ENCODE results near the gene STARD3.

STARD3 gene

GRCh38 chr17:39600997-39601597 lies 35.8 kb upstream of the STARD3 start:
- H3K27me3 Mint-ChIP-seq, result peaks cover 81% of the 10 kb centered on the region
- H3K36me3 Mint-ChIP-seq (ENCODE audit: low read depth), result no peaks in the 10 kb centered on the region
- no peaks in the 10 kb centered on the region for H3K9me3 Mint-ChIP-seq
- peaks cover 31% of the 10 kb centered on the region for H3K4me1 Mint-ChIP-seq (ENCODE audit: low read depth)
- no peak overlapping the region for H3K27ac Mint-ChIP-seq
- H3K4me3 Mint-ChIP-seq, result no peak overlapping the region

- Mint-ChIP-seq H3K27me3 (peaks cover 73% of the 10 kb centered on the region), H3K4me3 (no peak overlapping the region), H3K27ac (no peak overlapping the region), H3K9me3 (no peaks in the 10 kb centered on the region), H3K36me3 (ENCODE audit: low read depth) (no peaks in the 10 kb centered on the region), H3K4me1 (ENCODE audit: low read depth) (peaks cover 29% of the 10 kb centered on the region)
These were observed 35.0 kb upstream of the STARD3 start for GRCh38 chr17:39601758-39602532.

- no peak overlapping the region for H3K27ac Mint-ChIP-seq
- H3K4me3 Mint-ChIP-seq, result no peak overlapping the region
- H3K27me3 Mint-ChIP-seq, result peaks cover 70% of the 10 kb centered on the region
- H3K9me3 Mint-ChIP-seq, result no peaks in the 10 kb centered on the region
- H3K36me3 Mint-ChIP-seq (ENCODE audit: low read depth), result no peaks in the 10 kb centered on the region
- H3K4me1 Mint-ChIP-seq (ENCODE audit: low read depth), result peaks cover 28% of the 10 kb centered on the region
These were observed 34.2 kb upstream of the STARD3 start for GRCh38 chr17:39602533-39603303.

GRCh38 chr17:39603304-39604016 lies 33.5 kb upstream of the STARD3 start:
- Mint-ChIP-seq H3K27me3 (peaks cover 66% of the 10 kb centered on the region), H3K4me1 (ENCODE audit: low read depth) (peaks cover 22% of the 10 kb centered on the region), H3K27ac (no peak overlapping the region), H3K9me3 (no peaks in the 10 kb centered on the region), H3K4me3 (peak overlapping the region; percentile 41), H3K36me3 (ENCODE audit: low read depth) (no peaks in the 10 kb centered on the region)

- Mint-ChIP-seq H3K27ac (no peak overlapping the region), H3K27me3 (peaks cover 68% of the 10 kb centered on the region), H3K4me1 (ENCODE audit: low read depth) (peaks cover 21% of the 10 kb centered on the region), H3K36me3 (ENCODE audit: low read depth) (no peaks in the 10 kb centered on the region), H3K4me3 (peak overlapping the region; percentile 54), H3K9me3 (no peaks in the 10 kb centered on the region)
These were observed 31.9 kb upstream of the STARD3 start for GRCh38 chr17:39604911-39605491.

- Mint-ChIP-seq H3K27me3 (peaks cover 60% of the 10 kb centered on the region), H3K4me1 (ENCODE audit: low read depth) (peaks cover 21% of the 10 kb centered on the region), H3K9me3 (no peaks in the 10 kb centered on the region), H3K36me3 (ENCODE audit: low read depth) (no peaks in the 10 kb centered on the region), H3K4me3 (peak overlapping the region; percentile 54), H3K27ac (no peak overlapping the region)
These were observed 31.2 kb upstream of the STARD3 start for GRCh38 chr17:39605492-39606433.

- Mint-ChIP-seq H3K27me3 (peaks cover 56% of the 10 kb centered on the region), H3K9me3 (no peaks in the 10 kb centered on the region), H3K4me3 (no peak overlapping the region), H3K4me1 (ENCODE audit: low read depth) (peaks cover 21% of the 10 kb centered on the region), H3K36me3 (ENCODE audit: low read depth) (no peaks in the 10 kb centered on the region), H3K27ac (no peak overlapping the region)
These were observed 30.4 kb upstream of the STARD3 start for GRCh38 chr17:39606434-39607056.

GRCh38 chr17:39607057-39607850 lies 29.7 kb upstream of the STARD3 start:
- Mint-ChIP-seq H3K36me3 (ENCODE audit: low read depth) (no peaks in the 10 kb centered on the region), H3K4me1 (ENCODE audit: low read depth) (peaks cover 21% of the 10 kb centered on the region), H3K27ac (no peak overlapping the region), H3K9me3 (no peaks in the 10 kb centered on the region), H3K27me3 (peaks cover 50% of the 10 kb centered on the region), H3K4me3 (no peak overlapping the region)

- Mint-ChIP-seq H3K9me3 (no peaks in the 10 kb centered on the region), H3K4me3 (no peak within 1 kb of the TSS), H3K4me1 (ENCODE audit: low read depth) (peaks cover 21% of the 10 kb centered on the region), H3K27ac (no peak within 1 kb of the TSS), H3K27me3 (peaks cover 46% of the 10 kb centered on the region), H3K36me3 (ENCODE audit: low read depth) (no peaks in the 10 kb centered on the region)
These were observed 29.2 kb upstream of the STARD3 start, which contains the start of gene NEUROD2 for GRCh38 chr17:39607851-39608130. NEUROD2 (minus strand) TSS chr17:39607920; CDS start chr17:39606599, 1,321 bp downstream.

GRCh38 chr17:39608142-39608981 lies 28.6 kb upstream of the STARD3 start:
- Mint-ChIP-seq H3K36me3 (ENCODE audit: low read depth) (no peaks in the 10 kb centered on the region), H3K27me3 (peaks cover 43% of the 10 kb centered on the region), H3K27ac (no peak overlapping the region), H3K4me3 (no peak overlapping the region), H3K9me3 (no peaks in the 10 kb centered on the region), H3K4me1 (ENCODE audit: low read depth) (peaks cover 18% of the 10 kb centered on the region)

GRCh38 chr17:39609416-39610025 lies 27.4 kb upstream of the STARD3 start:
- H3K4me3 Mint-ChIP-seq, result no peak overlapping the region
- H3K9me3 Mint-ChIP-seq, result no peaks in the 10 kb centered on the region
- no peaks in the 10 kb centered on the region for H3K36me3 Mint-ChIP-seq (ENCODE audit: low read depth)
- peaks cover 12% of the 10 kb centered on the region for H3K4me1 Mint-ChIP-seq (ENCODE audit: low read depth)
- H3K27ac Mint-ChIP-seq, result no peak overlapping the region
- peaks cover 38% of the 10 kb centered on the region for H3K27me3 Mint-ChIP-seq
